Dermis microvascular lymphatic vessel endothelial cell (primary cell): ENCODE data around the gene CACNA1I. TPM values are rescaled to one million over a fixed set of nuclear protein-coding genes. Genes with fewer than 3 reads are reported as not detected.
A peak's percentile ranks its signal among the peaks of the same experiment; 100 is the strongest.
"Not testable (repeated sequence)": the region's sequence is repeated elsewhere in the genome, so short reads cannot be mapped to it uniquely, and the experiment has no call there.

Experiments used
- DNase-seq, 2 donors: peaks; one replicate each; pipeline versions ENCODE4 v3.0.0 to v3.0.0-alpha.2; 2010; ENCODE audit warnings: low read depth in 2 of 2
- total RNA-seq: library from RNA; depleted of rRNA; stranded (reverse); fragments of >200 nt; gene quantifications from 2 replicates; pipeline ENCODE4 v1.2.1, GENCODE V29; 2014

The CACNA1I gene
- not detected in 2 replicates for total RNA-seq

DNA sequence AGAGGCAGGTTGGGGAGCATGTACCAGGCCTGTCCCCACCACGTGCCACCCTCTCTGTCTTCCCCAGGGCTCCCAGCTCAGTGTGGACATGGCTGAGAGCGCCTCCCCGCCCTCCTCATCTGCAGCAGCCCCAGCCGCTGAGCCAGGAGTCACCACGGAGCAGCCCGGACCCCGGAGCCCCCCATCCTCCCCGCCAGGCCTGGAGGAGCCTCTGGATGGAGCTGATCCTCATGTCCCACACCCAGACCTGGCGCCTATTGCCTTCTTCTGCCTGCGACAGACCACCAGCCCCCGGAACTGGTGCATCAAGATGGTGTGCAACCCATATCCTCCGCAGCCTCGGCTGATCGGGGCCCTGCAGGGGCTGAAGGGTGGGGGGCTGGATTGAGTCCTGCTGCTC is at the start of gene CACNA1I:
TSS of gene CACNA1I (plus strand) at position 89 of the 400 bp plus-strand sequence. CDS start at position 89, 0 bp downstream.
- no peak for DNase-seq

DNA sequence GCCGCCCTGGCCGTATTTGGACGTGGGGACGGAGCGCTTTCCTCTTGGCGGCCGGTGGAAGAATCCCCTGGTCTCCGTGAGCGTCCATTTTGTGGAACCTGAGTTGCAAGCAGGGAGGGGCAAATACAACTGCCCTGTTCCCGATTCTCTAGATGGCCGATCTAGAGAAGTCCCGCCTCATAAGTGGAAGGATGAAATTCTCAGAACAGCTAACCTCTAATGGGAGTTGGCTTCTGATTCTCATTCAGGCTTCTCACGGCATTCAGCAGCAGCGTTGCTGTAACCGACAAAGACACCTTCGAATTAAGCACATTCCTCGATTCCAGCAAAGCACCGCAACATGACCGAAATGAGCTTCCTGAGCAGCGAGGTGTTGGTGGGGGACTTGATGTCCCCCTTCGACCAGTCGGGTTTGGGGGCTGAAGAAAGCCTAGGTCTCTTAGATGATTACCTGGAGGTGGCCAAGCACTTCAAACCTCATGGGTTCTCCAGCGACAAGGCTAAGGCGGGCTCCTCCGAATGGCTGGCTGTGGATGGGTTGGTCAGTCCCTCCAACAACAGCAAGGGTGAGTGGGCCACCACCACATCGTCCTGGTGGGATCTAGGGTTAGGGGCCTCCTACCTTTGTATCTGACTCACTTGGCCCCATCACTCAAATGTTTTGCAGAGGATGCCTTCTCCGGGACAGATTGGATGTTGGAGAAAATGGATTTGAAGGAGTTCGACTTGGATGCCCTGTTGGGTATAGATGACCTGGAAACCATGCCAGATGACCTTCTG is 49.3 kb upstream of the CACNA1I start:
- DNase-seq = peak; percentile 56 to 87

DNA sequence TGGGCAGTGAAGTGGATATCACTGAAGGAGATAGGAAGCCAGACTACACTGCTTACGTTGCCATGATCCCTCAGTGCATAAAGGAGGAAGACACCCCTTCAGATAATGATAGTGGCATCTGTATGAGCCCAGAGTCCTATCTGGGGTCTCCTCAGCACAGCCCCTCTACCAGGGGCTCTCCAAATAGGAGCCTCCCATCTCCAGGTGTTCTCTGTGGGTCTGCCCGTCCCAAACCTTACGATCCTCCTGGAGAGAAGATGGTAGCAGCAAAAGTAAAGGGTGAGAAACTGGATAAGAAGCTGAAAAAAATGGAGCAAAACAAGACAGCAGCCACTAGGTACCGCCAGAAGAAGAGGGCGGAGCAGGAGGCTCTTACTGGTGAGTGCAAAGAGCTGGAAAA is 48.5 kb upstream of the CACNA1I start:
- DNase-seq = not testable (repeated sequence)

DNA sequence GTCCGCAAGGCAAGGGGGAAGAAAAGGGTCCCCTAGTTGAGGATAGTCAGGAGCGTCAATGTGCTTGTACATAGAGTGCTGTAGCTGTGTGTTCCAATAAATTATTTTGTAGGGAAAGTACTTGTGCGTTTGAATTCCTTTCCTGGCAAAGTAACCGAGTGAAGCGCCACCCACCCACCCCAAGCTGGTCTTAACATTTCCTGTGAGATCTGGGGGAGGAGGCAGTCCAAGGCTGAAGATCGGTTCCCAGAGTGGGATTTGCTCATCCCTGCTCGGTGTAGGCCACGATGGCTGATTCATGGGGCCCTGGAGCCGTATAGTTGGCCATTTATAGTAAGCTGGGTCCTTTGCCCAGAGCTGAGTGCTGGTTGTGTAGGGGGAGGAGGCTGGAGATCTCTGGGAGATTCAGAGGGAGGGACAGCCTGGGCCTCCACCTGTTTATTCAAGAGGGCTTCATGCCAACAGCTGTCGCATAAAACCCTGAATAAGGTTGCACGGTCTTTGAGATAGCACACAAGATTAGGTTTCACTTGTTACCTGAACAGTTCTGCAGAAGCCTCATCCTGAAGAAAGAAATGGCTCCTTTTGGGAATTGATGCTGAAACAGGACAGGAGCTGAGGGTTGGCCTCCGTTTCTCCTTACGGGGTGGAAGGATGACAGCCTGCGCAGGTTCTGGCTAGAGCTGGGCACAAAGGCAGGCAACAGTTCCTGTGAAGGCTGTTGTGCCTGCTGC is 47.8 kb upstream of the CACNA1I start:
- peak in 1 of 2 donors; percentile 48 for DNase-seq

DNA sequence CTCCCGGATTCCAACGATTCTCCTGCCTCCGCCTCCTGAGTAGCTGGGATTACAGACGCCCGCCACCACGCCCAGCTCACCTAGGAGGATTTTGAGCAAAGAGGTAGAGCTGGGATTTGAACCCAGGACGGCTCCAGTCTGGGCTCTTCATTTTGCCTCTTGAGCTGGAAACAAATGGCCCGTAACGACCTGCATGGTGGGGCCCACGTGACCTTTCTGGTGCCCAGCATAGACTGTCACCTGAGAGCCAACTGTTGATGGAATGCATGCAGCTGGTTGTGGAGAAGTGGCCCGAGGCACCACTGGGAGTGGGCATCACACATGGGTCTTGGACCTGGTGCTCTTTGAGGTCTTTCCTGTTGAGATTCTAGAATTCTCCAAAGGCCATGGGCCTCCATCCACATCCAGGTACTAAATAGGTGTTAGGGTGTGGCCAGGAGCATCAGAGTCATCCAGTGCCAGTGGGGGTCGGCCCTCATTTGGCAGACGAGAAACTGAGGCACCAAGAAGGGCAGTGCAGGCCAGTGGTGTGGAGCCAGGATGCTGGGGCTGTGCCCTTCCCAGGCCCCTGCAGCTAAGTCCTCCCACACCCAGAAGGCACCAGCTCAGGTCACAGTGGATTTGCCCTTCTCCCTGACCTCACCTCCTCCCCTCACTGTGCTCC is 46.3 kb upstream of the CACNA1I start:
- no peak for DNase-seq

DNA sequence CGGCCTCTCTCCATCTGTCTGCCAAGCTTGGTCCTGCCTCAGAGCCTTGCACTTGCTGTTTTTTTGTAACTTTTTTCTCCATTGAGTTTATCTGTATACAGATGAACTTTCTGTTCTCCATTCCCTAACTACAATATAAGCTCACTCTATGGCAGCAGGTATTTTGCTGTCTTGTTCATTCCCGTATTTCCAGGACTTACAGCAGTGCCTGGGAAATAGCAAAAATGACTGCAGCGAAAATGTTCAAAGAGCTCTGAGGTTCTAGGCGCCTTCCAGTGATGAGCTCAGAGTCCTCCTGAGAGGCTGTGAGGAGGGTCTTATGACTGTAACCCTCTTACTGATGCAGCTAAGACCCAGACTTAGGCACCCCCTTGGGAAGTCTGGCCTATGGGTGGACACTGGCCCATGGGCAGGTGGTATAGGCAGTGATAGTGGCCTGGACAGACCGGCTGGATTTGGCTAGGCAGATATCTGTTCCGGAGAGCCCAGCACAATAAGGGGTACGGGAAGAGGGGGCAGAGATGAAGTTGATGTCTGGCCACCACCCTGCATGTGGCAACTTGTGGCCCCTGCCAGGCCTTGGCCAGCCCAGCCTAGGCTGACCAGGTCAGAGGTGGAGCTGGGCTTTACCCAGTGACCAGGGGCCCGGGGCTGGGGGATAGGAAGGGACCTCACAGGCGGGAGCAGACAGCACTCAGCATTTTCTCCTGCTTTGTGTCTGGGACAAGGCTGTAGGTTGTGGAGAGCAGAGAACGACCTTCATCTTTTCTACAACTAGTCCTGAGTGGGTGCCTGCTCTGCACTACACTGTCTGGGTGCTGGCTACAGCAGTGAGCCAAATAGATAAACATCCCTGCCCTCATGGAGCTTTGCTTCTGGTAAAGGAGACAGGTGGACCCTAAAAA is 45.5 kb upstream of the CACNA1I start:
- DNase-seq = no peak

DNA sequence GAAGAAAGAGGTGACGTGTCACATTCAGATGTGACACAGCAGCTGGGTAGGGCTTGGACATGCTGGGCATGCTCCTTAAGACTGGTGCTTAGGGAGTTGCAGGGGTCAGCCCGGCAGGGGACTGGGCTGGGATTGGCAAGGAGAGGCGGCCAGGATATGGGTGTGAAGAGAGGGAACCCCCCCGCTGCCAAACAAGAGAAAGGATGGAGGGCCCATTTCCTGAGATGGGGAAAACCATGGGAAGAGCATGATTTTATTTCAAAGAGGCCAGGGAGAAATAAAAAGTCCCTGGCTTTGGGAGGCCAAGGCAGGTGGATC is 44.9 kb upstream of the CACNA1I start:
- DNase-seq = no peak

DNA sequence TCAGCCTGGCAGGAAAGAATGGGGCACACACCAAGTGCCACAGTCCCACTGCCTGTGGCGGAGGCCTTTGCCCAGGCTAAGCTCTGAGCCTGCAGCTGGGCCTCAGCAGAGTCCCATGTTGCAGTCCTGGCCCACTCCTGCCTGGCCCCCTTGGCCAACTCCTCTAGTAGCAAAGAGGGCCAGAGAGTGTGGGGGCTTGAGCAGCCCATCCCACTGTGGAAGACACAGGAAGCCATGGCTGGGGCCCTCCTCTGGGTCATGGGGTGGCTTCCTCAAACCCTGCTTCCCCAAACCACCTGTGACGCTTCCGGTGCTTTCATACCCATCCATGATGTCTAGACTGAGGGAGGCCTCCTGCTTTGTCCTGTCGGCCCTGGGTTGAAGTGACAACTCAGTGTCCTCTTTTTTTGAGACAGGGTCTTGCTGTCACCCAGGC is 43.8 kb upstream of the CACNA1I start:
- DNase-seq = no peak

DNA sequence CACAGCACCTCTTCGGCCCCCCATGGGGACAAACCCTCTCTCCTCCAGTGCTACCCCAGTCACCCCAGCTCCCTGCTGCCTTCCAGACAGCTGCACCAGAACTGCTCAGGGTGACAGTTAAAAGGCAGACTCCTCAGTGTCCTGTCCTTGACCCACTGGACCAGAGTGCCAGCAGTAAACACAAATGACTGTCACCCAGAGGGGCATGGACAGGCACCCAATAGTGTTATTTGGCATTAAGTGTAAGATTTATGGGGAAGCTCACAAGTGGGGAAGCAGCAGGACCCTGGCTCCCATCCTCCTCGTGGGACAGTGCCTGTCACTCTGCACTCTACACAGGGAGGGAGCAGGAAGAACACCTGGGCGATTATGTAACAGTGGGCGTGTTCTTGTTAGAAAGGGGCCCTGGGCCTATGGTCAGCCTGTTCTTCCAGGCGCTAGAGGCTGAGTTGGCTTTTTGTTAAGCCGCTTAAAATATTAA is 43.0 kb upstream of the CACNA1I start:
- no peak for DNase-seq

DNA sequence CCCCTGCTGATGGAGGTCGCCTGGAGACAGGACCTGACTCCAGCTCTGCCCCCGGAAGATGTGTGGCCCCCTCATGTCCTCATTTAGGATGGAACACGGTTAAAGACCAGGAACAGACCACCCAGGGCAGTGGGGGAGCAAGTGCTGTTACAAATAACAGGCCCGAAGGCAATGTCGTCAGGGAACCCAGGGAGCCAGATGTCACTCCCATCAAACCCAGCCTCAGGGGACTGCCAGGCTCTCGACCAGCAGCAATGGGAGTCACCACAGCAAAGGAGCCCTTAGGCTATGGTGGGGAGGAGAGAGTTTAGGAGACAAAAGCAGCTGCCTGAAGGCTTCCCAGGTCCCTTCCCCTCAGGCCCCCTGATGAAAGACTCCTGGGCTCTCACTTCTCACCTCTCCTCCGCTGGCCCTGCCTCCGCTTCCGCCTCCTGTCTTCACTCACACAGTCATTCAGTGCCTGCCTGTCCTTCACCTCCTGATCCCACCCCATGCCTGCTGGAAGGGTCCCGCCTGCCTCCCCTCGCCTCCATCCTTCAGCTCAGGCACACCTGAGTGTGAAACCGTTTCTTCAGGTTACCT is 42.4 kb upstream of the CACNA1I start:
- no peak for DNase-seq

DNA sequence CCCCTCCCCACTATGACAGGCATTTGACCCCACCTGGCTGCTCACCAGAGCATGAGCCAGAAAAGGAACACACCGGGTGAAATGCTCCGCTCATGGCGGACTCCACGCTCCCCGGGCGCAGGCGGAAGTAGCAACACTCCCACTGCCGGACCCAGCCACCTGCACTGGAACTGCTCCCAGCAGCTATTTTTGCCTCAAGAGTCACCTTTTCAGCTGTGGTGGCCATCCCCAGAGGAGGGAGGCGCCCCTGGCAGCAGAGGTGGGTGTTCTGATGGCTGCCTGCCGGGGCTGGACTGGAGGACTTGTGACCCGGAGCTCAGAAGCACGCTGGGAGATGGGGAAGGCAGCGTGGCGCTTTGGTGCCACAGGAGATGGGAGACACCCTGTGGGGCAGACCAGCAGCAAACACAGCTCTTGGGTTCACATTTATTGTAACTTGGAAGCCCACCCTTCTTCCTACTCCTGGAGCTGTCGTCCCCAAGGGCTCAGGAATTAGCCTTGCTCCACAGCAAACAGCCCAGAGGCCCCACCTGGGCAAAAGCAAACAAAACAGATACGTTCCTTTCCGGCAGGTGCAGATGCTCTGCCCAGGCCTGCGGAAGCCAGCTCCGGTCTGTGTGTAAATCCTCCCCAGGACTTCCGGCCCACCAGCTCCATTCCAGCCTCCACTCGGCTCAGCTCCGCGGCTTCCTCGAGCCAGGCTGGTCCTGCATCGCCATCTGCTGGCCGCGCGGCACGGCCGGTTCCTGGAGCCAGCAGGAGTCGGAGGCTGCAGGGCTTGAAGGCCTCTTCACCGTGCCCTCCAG is 41.7 kb upstream of the CACNA1I start:
- DNase-seq = peak; percentile 90 to 94

DNA sequence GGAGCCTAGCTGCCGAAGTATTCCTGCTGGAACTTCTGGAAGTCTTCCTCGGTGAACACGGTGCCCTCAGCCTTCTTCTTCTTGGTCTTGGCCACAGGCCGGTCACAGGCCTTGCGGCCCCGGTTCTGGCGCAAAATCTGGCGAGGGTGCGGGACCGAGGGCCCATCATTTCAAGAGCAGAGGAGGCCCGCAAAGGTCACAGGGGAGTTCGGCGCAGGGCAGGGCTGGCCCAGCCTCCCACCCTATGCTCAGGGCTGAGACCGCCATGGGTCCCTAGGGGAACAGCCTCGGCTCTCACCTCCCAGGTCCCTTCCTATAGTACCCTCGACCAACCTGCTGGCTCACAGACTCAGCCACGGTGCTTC is 41.1 kb upstream of the CACNA1I start:
- DNase-seq = no peak

DNA sequence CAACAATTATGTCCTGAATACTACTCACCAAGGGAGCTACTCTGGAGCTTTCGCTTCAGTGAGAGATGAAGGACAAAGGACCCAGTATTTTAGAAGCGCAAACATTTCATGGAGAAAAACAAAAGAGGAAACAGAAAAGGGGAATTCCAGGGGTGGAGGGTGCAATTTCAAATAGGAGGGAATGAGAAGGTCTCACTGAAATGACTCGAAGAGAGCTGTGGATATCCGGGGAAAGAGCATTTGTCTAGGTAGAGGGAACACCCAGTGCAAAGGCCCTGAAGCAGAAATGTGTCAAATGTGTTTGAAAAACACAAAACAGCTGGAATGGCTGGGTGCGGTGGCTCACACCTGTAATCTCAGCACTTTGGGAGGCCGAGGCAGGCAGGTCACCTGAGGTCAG is 40.4 kb upstream of the CACNA1I start:
- DNase-seq = no peak

DNA sequence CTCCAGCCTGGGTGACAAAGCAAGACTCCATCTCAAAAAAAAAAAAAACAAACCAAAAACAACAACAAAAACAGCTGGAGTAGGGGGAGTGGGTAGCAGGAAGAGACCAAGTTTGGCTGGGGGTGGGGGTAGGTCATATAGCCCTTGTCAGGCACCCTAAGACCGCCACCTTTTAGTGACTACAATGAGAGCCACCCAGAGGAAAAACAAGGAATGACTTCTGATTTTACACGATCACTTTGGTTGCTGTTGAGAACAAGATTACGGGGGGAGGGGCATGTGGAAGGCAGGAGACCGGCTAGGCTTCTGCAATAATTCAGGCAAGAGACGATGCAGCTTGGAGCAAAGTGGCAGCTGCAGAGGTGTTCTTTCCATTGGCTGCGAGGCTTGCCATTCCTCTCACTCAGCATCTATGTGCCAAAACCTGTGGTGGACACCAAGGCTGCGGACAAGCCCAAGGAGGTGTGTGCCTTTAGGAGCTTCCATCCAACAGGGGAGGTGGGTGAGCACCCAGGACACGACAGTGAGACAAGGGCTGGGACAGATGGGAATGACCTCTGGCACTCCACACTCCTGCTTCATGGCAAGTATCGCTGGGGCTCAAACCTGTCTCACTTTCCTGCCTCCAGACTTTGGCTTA is 39.7 kb upstream of the CACNA1I start:
- DNase-seq = no peak

DNA sequence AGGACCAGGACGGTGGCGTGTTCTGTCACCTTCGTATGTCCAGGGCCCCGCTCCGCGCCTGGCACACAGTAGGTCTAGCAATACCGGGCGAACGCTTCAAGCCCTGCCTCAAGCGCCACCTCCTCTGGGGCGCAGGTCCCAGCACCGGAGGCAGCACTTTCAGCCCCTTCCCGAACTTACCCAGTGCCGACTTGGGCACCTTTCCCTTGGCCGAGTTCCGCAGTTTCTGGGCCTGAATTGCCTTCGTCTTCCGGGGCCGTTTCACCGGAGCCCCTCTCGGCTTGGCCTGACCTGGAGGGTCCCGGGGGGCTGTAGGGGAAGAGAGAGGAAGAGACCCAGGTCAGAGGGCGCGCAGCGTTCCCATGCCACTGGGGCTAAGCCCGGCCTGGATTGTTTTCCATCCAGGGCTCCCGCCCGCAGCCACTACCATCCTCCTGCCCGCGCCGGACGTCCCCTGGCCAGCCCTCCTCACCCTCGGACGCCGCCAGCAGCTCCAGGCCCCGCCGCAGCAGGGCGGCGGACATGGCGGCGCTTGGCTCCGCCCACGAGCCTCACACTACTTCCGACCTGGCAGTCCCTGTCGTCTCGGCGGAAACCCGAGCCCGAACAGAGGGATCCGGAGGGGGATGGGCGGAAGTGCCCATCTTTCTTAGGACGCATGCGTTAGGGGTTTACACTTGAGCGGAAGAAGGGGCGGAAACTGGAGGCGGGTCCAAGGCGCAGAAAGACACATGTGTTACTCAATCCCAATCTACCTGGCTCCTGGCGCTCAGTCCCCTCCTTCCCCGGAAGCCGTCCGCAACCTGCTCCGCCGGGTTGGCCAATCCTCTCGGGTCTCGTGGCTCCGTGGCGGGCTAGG is 38.1 kb upstream of the CACNA1I start, which contains the start of gene RPS19BP1:
TSS of gene RPS19BP1 (minus strand) at position 534 of the 859 bp plus-strand sequence. CDS start at position 524, 10 bp downstream.
- peak; percentile 81 to 97 for DNase-seq

DNA sequence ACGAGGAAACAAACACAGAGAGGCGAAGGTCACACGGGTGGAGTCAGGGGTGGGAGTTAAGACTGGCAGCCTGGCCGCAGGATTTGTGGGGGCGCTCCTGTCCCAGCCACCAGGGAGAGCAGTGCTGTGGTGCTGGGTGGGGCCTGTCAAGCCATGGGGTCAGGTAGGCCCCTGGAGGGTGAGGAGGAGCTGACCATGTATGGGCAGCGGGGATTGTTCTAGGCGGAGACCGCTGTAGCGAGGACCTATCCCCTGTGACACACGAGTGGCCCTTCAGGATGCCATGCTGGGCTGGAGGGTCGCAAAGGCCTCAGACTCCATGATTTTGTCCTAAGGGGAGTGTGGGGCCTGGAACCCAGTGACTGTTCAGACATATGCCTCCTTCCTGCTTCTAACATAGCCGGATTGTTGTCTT is 36.5 kb upstream of the CACNA1I start:
- no peak for DNase-seq

DNA sequence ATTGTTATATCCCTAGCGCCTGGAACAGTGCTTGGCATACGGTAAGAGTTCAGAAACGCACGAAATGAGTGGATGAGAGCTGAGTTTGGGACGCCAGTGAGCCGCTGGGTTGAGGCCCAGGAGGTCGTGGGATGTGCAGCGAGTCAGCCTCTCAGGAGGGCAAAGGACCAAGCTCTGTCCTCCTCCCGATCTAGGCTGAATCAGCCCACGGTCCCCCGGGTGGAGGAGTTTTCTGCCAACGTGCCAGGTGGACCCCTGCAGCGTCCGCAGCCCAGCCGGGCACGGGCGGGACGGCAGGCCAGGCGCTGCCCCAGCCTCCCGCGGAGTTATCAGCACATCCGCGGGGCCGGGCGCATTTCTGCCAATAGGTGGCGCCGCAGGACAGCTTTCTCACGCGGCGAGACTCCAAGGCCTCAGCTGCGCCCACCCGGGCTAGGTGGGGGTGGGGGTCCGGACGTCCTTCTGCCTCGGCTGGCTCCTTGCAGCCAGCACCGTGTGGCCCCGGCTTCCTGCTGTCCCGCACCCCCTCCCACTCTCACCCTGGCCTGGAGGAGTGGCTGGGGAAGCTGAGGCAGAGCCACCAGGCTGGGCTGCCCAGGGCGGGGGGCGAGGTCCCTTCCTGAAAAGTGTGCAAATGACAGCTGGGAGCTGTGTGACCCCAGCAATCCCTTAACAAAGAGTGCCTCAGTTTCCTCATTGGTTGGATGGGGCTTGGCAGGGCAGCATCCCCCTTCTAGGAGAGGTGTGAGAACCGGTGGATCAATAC is 35.8 kb upstream of the CACNA1I start:
- DNase-seq = peak in 1 of 2 donors; percentile 71

DNA sequence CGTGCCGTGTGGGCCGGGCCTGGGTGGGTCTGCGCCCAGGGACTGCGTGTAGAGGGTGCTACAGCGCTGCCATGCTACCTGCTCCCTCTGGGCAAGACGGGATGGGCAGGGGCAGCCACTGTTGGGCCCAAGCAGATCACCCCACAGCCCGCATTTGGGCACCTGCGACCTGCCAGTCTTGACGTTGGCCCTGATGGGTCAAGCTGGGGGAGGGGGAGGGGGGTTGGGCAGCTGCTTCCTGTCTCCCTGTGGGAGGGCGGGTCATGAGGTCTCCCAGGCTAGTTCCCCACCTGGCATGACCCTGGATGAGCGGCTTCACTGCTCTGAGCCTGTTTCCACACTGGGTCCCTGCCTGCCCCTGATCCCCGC is 35.2 kb upstream of the CACNA1I start:
- DNase-seq = no peak
